Kasumi-1 (cell line): ENCODE data around the gene ITGB7.

Experiments used
- DNase-seq, 2 experiments: peaks; one replicate each; lab custom pipeline; 2025; lab: John Stamatoyannopoulos, UW

The ITGB7 gene, protein sequence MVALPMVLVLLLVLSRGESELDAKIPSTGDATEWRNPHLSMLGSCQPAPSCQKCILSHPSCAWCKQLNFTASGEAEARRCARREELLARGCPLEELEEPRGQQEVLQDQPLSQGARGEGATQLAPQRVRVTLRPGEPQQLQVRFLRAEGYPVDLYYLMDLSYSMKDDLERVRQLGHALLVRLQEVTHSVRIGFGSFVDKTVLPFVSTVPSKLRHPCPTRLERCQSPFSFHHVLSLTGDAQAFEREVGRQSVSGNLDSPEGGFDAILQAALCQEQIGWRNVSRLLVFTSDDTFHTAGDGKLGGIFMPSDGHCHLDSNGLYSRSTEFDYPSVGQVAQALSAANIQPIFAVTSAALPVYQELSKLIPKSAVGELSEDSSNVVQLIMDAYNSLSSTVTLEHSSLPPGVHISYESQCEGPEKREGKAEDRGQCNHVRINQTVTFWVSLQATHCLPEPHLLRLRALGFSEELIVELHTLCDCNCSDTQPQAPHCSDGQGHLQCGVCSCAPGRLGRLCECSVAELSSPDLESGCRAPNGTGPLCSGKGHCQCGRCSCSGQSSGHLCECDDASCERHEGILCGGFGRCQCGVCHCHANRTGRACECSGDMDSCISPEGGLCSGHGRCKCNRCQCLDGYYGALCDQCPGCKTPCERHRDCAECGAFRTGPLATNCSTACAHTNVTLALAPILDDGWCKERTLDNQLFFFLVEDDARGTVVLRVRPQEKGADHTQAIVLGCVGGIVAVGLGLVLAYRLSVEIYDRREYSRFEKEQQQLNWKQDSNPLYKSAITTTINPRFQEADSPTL

DNA sequence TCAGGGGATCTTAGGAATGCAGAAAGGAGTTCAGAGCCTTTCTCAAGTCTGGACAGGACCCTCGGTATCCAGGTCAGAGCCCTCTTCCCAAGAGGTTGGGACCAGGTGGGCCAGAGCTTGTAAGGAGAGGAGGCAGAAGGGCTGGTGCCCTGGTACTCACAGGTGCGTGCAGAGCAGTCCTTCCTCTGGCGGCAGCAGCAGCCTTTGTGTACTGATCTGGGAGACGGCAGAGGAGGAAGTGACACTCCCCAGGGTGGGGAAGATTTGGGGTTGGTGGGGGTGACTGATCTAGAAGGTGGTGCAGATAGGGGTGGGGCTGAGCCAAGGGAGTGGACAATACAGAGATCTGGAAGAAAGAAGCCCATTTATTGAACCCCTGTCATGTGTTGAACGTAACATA is at the start of gene ITGB7:
Gene ITGB7 (minus strand): TSS at position 210 of the 400 bp plus-strand sequence. CDS start 6,808 bp downstream, outside the sequence.
- DNase-seq: peak in 1 of 2 experiments; percentile 21

DNA sequence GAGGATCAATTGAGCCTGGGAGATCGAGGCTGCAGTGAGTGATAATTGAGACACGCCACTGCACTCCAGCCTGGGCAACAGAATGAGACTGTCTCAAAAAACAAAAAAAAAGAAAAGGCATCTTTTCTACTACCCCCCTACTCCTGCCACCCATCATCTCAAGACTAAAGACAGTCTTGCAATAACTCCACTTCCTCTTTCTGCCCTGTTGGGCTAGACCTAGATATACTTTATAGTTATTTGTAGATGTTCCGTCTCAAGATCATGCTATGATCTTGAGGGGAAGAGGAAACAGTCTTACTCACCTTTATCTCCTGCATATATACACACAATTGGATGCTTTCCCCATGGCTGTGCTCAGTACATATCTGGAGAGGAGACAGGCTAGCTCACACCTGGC is 48.9 kb upstream of the ITGB7 start:
- DNase-seq: peak; percentile 86 to 91

DNA sequence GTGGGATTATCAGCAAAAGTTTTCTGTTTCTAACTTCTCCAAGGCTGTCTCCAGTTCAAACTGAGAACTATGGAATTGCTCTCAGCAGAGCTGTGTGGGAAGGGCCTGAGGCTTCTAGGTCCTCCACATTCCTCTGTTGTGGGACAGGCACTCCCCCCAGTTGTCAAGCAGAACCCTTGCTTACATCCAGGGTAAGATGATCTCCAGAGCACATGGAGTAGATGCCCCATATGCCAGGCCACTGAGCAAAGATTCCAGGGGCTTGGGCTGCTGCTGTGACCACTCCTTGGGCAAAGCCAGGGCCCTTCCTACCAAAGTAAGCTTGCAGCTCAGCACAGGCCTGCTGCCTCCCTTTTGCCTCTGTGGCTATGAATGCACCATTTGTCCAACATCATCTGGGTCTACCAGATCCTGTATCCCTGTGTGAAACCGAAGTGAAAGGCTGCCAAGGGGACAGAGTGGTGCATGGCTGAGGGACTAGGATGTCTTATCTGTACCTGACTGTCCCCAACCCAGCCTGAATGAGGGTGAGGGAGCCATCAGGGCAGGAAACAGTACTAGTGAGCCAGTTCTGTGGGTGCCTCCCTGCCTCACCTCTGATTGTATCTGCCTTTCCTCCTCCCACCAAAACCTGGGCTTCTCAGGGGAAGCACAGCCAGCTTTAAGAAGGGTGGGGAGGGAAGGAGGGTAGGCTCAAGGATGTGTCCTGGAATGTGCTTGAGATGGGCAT is 47.9 kb upstream of the ITGB7 start:
- DNase-seq: no peak

DNA sequence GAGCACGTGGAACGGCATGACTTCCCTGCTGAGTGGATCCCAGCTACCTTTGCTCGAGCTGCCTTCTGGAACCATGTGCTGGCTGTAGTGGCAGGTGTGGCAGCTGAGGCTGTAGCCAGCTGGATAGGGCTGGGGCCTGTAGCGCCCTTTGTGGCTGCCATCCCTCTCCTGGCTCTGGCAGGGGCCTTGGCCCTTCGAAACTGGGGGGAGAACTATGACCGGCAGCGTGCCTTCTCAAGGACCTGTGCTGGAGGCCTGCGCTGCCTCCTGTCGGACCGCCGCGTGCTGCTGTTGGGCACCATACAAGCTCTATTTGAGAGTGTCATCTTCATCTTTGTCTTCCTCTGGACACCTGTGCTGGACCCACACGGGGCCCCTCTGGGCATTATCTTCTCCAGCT is 46.2 kb upstream of the ITGB7 start:
- DNase-seq: no peak

DNA sequence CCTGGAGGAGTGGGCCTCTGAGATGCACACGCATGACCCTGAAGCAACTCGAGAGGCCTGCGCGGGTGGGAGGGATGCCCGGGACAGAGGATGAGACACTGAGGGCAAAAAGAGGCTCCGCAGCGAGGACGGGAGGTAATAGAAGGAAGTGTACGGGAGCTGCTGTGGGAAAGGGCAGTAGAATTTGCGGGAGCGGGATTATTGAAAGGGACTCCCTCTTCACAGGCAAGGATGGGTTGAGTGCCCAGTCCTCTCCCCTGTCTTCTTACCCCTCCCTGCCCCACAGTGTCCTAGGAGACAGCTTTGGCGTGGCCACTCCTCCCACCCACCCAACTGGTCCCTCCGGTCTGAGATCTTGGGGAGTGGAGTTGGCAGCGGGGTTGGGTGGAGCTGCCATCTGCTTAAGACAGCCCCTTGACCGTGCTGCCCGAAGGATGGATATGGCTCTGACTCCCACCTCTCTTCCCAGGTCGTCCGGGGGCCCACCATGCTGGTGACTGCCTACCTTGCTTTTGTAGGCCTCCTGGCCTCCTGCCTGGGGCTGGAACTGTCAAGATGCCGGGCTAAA is 45.4 kb upstream of the ITGB7 start:
- DNase-seq: peak in 1 of 2 experiments; percentile 39

DNA sequence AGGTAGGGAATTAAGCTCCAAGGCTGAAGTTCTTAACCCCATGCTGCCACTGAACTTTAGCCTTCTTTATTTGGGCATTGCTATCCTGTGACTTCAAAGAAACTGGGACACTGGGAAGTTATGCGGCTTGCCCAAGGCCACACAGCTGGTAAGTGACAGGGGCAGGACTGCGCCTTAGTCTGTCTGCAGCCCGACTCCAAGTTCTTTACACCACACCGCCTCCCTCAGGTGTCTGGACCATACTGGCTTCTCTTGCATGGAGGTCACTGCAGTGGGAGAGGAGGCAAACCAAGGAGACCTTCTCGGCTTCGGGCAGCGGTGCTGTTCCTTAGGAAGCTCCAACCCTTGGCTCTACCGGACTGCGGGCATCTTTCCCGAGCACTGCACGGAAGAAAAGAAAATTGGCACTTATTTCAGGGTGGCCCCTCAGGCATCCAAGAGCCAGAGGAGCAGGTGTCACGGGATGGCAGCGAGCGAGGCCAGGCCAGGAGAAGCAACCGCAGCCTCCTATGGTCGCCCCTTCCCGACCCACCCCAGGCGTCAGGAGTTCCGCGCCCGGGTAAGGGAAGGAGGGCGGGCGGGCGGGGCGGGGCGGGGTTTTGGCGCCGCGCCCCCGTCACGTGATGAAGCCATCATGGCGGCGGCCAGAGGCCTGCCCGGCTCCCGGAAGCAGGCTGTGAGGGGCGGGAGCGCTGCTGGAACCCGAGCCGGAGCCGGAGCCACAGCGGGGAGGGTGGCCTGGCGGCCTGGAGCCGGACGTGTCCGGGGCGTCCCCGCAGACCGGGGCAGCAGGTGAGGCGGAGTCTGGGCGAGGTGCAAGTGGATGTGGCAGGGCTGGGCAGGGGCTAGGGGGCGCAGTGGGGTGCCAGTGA is 44.7 kb upstream of the ITGB7 start:
- DNase-seq: peak; percentile 43 to 51

DNA sequence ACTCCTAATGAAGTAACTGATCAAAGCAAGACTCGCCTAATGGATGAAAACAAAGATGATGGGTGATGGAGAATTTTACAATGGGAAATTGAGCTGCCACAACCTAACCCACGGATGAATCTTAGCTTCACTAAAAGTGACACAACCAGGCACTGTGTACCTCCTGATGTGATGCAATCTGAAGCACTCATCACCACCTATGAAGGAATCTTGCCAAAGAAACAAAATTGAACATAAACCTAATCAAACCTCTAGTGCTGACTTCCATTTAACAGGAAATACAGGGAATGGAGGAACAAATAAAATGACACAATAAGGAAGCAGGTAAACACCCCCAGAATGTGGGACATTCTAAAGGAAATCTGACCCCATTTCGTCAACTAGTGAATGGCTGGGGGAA is 38.2 kb upstream of the ITGB7 start:
- DNase-seq: no peak

DNA sequence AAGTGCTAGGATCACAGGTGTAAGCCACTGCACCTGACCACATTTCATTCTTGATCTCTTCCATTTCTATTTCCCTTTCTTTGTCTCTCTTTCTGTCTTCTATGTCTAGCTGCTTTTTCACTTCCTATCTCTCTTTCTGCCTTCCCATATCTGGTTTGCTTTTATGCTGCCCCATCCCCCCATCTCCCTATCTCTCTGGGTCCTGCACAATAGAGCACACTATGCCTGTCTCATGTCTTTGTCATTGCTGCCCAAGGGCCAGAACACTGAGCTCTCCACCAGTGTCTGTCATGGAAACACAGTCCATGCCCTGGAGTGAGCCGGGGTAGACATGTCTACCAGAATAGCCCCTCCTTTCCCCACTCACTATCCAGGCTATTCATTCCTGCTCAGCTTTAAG is 37.3 kb upstream of the ITGB7 start:
- no peak for DNase-seq

DNA sequence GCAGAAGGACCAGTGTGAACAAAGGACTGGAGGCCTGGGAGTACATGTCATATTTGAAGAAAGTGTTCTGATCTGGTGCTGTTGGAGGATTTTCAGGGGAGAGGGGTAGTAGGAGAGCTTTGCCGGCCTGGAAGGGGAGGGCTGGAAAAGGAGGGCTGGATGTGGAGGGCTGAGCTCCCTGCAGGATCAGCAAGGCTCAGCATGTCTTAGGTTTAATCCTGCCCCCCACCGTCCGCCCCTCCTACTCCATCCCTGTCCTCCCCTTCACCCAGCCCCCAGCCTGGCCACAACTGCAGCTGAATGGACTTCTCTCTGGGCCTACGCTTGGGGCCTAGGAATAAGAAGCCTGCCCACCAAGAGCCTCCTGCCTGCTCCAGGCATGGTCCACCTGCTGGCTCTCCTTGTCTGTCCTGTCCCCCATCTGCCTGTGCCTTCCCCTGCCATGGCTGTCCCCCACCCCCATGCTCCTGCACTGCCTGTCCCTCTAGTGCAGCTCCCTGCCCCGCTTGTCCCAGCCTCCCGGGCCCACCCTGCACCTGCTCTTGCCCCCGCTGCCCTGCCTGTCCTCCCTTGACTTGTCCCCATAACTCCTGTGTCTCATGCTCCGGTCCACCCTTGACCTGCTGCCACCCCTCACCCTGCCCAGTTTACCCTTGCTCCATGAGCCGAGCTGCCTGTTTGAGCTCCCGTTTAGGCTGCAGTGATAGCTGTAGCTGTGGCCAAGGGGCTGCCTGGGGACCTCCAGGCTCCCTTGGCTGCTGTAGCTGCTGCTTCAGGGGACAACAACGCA is 34.8 kb upstream of the ITGB7 start:
- no peak for DNase-seq

DNA sequence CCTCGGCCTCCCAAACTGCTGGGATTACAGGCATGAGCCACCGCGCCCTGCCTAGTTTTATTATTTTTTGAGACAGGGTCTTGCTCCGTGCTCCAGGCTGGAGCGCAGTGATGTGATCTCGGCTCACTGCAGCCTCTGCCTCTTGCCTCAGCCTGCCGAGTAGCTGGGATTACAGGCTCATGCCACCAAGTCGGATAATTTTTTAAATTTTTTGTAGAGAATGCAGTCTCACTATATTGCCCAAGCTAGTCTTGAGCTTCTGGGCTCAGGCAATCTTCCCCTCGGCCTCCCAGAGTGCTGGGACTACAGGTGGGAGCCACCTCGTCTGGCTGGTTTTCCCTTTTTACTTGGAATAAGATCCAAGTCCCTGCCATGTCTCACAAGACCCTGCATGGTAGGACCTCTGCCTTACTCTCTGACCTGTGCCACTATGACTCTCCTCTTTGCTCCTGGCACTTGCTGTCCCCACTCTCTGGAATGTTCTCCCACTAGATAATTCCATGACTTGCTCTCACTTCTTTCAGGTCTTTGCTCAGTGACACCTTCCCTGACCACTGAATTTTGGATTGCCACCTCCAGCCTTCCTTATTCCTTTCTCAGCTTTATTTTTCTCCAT is 32.7 kb upstream of the ITGB7 start:
- DNase-seq: no peak

DNA sequence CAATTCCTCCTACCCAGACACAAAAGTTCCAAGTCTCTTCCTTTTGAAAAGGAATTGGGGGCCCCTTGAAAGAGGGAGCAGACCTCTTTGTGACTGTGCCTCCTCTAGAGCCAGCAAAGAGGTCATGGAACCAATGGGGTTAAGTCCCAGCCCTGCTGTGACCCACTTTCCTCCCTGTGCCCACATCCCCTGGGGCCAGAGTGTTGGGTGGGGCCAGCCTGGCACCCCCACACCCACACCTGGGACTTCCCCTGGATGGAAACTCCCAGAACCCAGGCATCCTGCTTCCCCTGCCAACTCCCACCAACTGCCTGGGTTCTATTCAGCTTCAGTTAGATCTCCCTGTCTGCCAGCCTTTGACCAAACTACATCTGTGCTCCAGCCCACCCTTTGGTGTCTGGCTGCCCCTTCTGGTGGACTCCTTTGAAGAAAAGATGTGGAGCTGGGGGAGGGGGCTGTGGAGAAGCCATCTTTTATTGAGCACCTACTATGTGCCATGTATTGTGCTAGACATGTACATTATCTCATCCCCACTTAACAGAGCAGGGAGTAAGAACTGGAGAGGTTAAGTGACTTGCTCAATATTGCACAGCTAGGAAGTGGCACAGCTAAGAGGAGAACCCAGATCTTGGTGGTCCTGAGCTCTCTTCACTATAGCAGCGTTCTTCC is 29.5 kb upstream of the ITGB7 start:
- no peak for DNase-seq

DNA sequence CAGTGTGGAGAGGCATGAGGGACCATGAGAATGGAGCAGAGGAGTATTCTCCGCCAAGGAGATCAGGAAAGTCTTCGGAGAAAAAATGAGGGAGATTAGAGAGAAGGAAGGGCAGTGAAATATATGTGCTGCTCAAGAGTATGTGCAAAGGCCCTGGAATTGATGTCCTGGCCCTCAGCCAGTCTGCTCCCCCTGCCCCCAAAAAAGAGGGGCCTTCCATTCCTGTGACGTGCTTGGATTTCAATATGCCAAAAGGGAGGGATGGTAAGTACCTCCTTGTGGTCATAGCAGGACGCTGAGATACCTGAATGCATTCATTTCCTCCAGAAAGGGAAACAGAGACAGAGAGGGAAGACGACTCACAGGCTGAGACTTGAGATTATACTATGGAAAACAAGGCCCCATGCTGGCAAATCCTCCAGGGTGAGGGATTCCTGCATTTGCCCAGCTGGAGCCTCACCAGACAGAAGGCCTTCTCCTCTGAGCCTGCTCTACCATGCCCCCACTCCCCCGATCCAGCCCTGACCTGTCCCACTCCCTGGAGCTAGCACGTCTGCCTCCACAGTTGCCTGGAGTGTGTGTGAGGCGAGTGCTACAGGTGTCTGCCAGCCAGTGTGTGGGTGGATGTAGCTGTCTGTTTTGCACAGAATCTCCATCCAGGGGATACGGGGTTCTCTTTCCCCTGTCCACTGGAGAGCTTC is 28.8 kb upstream of the ITGB7 start:
- DNase-seq: no peak

DNA sequence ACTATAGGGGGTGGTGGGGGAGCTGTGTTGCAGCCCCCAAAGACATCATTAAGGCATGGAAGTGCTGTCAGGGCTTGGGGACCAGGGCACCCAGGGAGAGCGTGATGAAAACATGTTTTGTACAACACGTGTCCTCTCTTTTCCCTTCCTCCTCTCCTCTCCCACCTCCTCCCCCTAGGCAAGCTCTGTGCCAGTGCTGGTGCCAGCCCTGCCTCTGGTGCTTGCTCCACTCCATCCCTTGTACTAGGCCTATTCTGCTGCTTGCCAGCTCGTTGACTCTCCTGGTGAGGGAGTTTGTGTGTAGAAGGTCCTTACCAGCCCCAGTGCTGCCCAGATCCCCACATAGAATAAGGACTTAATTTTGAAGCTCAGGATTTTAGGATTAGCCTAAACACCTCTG is 28.1 kb upstream of the ITGB7 start:
- no peak for DNase-seq

DNA sequence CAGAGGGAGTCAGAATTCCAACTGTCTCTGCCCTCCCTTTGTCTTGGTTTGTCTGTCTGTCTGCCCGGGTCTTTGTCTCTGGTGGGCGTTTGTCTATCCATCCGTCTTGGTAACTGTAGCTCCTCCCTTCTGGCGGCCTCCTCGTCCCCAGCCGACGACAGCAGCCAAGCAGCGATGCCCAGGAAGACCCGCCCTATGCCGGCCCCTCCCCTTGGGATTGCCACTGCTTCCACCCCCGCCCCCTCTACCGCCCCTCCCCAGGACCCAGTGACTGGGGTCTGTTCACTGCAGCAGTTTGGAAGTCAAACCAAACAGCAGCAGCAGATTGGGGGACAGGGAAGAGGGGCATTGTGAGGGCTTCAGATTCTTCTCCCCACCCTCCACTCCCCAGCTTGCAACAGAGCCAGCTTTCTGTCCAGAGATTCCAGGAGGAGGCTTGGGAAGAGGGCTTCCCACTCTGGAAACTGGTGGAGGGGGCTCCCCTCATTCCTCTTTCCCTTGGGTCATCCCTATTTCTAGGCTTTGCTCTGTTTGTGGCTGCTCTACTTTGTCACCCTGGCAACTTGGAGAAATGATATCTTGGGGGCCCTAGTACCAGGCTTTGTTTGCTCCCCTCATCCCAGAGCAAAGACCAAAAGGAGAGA is 27.3 kb upstream of the ITGB7 start:
- DNase-seq: no peak

DNA sequence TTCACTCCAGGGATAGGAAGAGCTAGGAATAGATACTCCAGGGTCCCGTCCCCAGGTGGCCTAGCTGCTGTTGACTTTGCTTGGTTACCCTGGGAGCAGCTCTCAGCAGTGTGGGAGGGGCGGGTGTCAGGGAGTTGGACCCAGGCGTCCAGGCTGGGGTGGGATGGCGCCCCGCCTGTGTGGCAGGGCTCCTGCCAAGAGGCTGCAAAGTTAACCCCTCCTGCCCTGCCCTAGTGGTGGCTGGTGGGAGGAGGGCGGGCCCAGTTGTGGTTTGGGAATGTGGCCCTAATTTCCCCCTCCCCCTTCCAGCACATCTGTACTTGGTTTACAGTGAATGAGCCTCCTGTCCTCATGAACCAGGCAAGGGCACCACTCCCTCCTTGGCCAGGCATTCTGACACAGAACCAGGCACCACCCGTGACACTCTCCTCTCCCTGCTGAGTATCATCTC is 26.6 kb upstream of the ITGB7 start:
- DNase-seq: no peak

DNA sequence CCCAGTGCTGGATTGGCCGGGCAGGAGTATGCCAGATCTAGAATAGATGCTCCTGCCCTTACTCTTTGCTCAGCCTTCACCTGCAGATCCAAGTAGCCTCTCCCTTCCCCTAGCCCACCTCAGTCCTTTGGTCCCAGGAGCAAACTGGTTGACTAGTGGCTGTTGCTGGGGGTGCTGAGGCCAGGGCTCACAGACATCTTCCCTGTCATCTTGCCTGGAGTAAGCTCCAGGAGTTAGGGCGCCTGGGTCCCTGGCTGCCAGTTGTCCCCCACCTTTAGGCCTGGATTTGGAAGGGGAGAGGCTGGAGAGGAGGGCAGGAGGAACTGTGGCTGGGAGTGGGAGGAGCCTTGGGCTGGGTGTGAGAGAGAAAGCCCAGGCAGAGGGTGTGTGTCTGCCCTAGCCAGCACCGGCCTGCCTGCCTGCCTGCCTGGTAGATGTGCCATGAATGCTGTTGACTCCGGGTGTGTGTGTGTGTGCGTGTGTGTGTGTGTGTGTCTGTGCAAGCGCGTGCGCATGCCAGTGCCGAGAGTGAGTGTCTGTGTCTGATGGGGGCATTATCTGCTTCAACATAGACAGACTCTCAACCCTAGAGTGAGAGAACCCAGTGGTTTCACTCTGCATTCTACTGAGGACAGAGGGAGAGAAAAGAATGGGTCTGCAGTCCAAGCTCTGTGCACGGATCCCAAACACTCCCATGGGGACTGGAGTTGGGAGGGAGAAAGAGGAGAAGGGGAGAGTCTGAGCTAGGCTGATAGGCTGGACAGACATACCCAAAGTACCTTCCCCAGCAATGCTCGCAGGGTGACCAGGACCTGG is 25.8 kb upstream of the ITGB7 start:
- peak; percentile 29 to 50 for DNase-seq

DNA sequence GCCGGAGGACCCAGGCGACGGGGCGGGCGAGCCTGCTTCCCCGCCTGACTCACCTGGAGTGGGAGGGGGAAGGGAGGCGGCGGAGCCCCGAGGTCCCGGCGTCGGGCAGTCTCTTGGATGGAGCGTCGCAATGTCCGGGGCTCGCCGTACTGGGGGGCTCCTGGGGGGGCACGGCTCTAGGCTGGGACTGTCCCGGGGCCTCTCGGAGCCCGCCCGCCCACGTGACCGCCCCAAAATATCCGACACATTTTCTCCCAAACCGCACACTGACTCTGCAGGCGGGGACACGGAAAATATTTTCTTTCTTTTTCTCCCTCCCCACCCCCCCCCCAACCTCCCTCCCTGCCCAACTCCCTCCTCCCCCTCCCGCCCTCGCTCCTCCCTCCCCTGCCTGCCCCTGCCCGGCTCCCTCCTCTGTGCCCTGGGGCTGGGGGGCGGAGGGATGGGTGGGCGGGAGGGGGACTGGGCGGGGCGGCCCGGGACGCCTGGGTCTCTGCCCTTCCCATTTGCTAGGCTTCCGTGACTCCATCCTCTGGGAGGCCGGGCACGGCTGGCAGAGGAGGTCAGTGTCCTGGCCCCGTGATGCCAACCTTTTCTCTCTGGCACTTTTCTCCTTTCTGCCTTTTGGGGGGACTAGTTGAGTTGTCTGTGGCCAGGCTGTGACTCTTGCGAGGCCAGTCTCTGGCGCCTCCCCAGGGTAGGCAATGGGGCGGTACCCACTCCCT is 25.0 kb upstream of the ITGB7 start, which contains the start of gene RARG:
Gene RARG (minus strand): TSS at position 289 of the 725 bp plus-strand sequence. CDS start 4,664 bp downstream, outside the sequence.
- no peak for DNase-seq
